ENCODE data around the gene GPR176. TPM values are rescaled to one million over a fixed set of nuclear protein-coding genes. Genes with fewer than 3 reads are reported as not detected.

The GPR176 gene
- polyA plus RNA-seq, 1 donor from 2014 or later = 8.3 TPM

DNA sequence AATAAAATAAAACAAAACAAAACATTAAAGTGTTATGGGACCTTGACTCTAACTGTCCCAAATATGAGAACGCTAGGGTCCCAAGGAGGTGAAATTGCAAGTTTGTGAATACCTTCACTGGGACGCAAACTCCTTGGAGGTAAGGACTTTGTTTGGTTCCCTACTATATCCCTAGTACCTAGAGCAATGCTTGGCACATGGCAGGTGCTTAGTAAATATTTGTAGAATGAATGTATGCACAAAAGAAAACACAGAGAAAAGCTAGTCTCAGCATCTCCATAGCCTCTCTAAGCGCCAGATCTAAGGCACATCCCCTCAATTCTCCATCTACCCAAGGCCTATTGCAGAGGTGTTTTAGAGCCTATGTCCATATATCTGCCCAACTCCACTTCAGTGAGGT is 30.5 kb downstream of the GPR176 start:
- Histone ChIP-seq H3K9me3 (ENCODE audit: low read length) (no peaks in the 10 kb centered on the region), H3K27ac (ENCODE audit: low read length) (no peak overlapping the region), H3K79me2 (replicated peaks; ENCODE audit: insufficient read depth, low read length) (no peaks in the 10 kb centered on the region), H3K4me2 (ENCODE audit: low read length) (no peak overlapping the region), H3F3A (ENCODE audit: insufficient read depth, low read length, poor library complexity, severe bottlenecking) (no peaks in the 10 kb centered on the region), H3K36me3 (ENCODE audit: insufficient read depth, low read length) (no peaks in the 10 kb centered on the region), H3K9ac (ENCODE audit: low read length) (no peak overlapping the region), H2AFZ (ENCODE audit: low read depth, low read length) (no peak overlapping the region), H3K9me2 (ENCODE audit: insufficient read depth, low read length) (no peaks in the 10 kb centered on the region), H3K27me3 (ENCODE audit: insufficient read depth, low read depth, low read length) (no peaks in the 10 kb centered on the region), H4K20me1 (ENCODE audit: insufficient read depth) (no peaks in the 10 kb centered on the region), H3K4me3 (ENCODE audit: low read length) (no peak overlapping the region)
- TF ChIP-seq, protein P1, sequence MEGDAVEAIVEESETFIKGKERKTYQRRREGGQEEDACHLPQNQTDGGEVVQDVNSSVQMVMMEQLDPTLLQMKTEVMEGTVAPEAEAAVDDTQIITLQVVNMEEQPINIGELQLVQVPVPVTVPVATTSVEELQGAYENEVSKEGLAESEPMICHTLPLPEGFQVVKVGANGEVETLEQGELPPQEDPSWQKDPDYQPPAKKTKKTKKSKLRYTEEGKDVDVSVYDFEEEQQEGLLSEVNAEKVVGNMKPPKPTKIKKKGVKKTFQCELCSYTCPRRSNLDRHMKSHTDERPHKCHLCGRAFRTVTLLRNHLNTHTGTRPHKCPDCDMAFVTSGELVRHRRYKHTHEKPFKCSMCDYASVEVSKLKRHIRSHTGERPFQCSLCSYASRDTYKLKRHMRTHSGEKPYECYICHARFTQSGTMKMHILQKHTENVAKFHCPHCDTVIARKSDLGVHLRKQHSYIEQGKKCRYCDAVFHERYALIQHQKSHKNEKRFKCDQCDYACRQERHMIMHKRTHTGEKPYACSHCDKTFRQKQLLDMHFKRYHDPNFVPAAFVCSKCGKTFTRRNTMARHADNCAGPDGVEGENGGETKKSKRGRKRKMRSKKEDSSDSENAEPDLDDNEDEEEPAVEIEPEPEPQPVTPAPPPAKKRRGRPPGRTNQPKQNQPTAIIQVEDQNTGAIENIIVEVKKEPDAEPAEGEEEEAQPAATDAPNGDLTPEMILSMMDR (IDR thresholded peaks at IDR 0.05; ENCODE audit: poor library complexity, severe bottlenecking) = no peak
- TF ChIP-seq SMC3 (conservative IDR thresholded peaks at IDR 0.05; ENCODE audit: poor library complexity) (no peak), TAF1 (IDR thresholded peaks at IDR 0.05; ENCODE audit: low read depth) (no peak), EZH2 (IDR thresholded peaks at IDR 0.05; ENCODE audit: borderline replicate concordance, insufficient read depth, low read length, poor library complexity, severe bottlenecking) (no peak), MXI1 (conservative IDR thresholded peaks at IDR 0.05; ENCODE audit: poor library complexity, severe bottlenecking) (no peak), EP300 (conservative IDR thresholded peaks at IDR 0.05; ENCODE audit: poor library complexity, severe bottlenecking) (no peak), POLR2AphosphoS5 (IDR thresholded peaks at IDR 0.05) (no peak), RAD21 (conservative IDR thresholded peaks at IDR 0.05) (no peak)
- TF ChIP-seq, protein P2, sequence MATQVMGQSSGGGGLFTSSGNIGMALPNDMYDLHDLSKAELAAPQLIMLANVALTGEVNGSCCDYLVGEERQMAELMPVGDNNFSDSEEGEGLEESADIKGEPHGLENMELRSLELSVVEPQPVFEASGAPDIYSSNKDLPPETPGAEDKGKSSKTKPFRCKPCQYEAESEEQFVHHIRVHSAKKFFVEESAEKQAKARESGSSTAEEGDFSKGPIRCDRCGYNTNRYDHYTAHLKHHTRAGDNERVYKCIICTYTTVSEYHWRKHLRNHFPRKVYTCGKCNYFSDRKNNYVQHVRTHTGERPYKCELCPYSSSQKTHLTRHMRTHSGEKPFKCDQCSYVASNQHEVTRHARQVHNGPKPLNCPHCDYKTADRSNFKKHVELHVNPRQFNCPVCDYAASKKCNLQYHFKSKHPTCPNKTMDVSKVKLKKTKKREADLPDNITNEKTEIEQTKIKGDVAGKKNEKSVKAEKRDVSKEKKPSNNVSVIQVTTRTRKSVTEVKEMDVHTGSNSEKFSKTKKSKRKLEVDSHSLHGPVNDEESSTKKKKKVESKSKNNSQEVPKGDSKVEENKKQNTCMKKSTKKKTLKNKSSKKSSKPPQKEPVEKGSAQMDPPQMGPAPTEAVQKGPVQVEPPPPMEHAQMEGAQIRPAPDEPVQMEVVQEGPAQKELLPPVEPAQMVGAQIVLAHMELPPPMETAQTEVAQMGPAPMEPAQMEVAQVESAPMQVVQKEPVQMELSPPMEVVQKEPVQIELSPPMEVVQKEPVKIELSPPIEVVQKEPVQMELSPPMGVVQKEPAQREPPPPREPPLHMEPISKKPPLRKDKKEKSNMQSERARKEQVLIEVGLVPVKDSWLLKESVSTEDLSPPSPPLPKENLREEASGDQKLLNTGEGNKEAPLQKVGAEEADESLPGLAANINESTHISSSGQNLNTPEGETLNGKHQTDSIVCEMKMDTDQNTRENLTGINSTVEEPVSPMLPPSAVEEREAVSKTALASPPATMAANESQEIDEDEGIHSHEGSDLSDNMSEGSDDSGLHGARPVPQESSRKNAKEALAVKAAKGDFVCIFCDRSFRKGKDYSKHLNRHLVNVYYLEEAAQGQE (IDR thresholded peaks at IDR 0.05; ENCODE audit: borderline replicate concordance) = no peak

DNA sequence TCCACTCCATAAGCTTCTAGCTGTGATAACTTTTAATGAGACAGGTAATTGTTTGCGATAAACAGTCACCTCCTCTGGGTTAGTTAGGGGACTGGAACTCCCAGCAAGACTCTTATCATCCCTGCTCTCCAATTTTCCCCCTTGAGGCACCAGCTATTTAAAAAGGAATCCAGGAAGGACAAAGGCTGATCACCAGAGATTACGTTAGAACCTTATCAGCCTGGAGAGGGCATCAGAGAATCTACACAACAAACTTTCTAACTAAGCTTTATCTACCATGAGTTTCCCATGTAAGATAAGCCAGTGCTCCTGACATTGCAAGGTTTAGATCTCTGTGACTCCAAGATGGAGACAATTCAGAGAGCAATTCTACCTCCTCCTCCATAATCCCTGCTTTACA is 31.3 kb downstream of the GPR176 start:
- no peak overlapping the region for H2AFZ ChIP-seq (ENCODE audit: low read depth, low read length)
- no peak overlapping the region for H3K4me3 ChIP-seq (ENCODE audit: low read length)
- H4K20me1 ChIP-seq (ENCODE audit: insufficient read depth) = no peaks in the 10 kb centered on the region
- H3K9me3 ChIP-seq (ENCODE audit: low read length) = no peaks in the 10 kb centered on the region
- no peaks in the 10 kb centered on the region for H3K27me3 ChIP-seq (ENCODE audit: insufficient read depth, low read depth, low read length)
- H3F3A ChIP-seq (ENCODE audit: insufficient read depth, low read length, poor library complexity, severe bottlenecking) = no peaks in the 10 kb centered on the region
- H3K27ac ChIP-seq (ENCODE audit: low read length) = no peak overlapping the region
- no peak overlapping the region for H3K4me2 ChIP-seq (ENCODE audit: low read length)
- TF ChIP-seq, protein P2 (IDR thresholded peaks at IDR 0.05; ENCODE audit: borderline replicate concordance) = no peak
- TF ChIP-seq POLR2AphosphoS5 (IDR thresholded peaks at IDR 0.05) = no peak
- TF ChIP-seq RAD21 (conservative IDR thresholded peaks at IDR 0.05) = no peak
- TF ChIP-seq MXI1 (conservative IDR thresholded peaks at IDR 0.05; ENCODE audit: poor library complexity, severe bottlenecking) = no peak
- no peak for TF ChIP-seq EZH2 (IDR thresholded peaks at IDR 0.05; ENCODE audit: borderline replicate concordance, insufficient read depth, low read length, poor library complexity, severe bottlenecking)
- no peak for TF ChIP-seq SMC3 (conservative IDR thresholded peaks at IDR 0.05; ENCODE audit: poor library complexity)
- no peak for TF ChIP-seq TAF1 (IDR thresholded peaks at IDR 0.05; ENCODE audit: low read depth)
- TF ChIP-seq EP300 (conservative IDR thresholded peaks at IDR 0.05; ENCODE audit: poor library complexity, severe bottlenecking) = no peak
- H3K79me2 ChIP-seq (replicated peaks; ENCODE audit: insufficient read depth, low read length) = no peaks in the 10 kb centered on the region
- H3K36me3 ChIP-seq (ENCODE audit: insufficient read depth, low read length) = no peaks in the 10 kb centered on the region
- H3K9ac ChIP-seq (ENCODE audit: low read length) = no peak overlapping the region
- H3K9me2 ChIP-seq (ENCODE audit: insufficient read depth, low read length) = no peaks in the 10 kb centered on the region
